Breast epithelium (tissue), 3 donors: ENCODE data around the gene RRP36.

Source experiments
- CTCF ChIP-seq, 3 donors: fragments of 450-650 bp; IDR thresholded peaks; one replicate each; pipeline ENCODE4 v1.5.1; 2016 to 2017; ENCODE audit warnings: antibody characterized with exemption in 3 of 3, mild to moderate bottlenecking in 3 of 3, moderate library complexity in 3 of 3
- POLR2A ChIP-seq: fragments of 450-650 bp; IDR thresholded peaks from one replicate; pipeline ENCODE4 v1.6.1; 2016; ENCODE audit warnings: antibody characterized with exemption, mild to moderate bottlenecking, moderate library complexity
- POLR2AphosphoS5 ChIP-seq, 3 donors: sonication (generic); formaldehyde crosslinking; IDR thresholded peaks; one replicate each; pipeline ENCODE4 v1.6.1; 2017; ENCODE audit warnings: antibody characterized with exemption in 3 of 3

GRCh38 chr6:43035495-43036194 is 14.2 kb downstream of the RRP36 start:
- no peak for TF ChIP-seq POLR2AphosphoS5 (IDR thresholded peaks at IDR 0.05)
- TF ChIP-seq CTCF (IDR thresholded peaks at IDR 0.05), result no peak
- no peak for TF ChIP-seq POLR2A
